ENCODE results near the gene ZNF267.

Gene ZNF267

DNA sequence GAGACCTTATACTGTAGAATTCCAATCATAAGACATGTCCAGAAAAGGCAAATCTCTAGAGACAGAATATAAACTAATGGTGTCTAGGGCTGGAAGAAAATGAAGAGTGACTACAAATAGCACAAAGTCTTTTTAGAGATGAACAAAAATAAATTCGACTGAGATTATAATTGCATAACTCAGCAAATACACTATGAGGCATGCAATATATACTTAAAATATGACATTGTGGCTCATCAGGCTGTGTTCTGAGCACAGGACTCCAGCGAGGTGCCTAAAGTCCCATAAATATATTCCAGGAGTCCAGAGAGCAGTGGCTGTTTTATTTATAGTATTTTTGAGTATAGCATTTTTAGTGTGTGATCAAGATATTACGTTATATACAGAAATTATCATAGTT, 13.1 kb upstream of the ZNF267 start:
- TF ChIP-seq CTCF (IDR thresholded peaks at IDR 0.05; ENCODE audit: insufficient read depth, low read length, poor library complexity, severe bottlenecking): no peak
- no peak for DNase-seq (ENCODE audit: extremely low read depth, insufficient read length)

GRCh38 chr16:31861455-31861854, 12.2 kb upstream of the ZNF267 start:
- no peaks in the 10 kb centered on the region for H3K27me3 ChIP-seq (replicated peaks; ENCODE audit: control insufficient read depth, insufficient read depth, low read length)
- H3K36me3 ChIP-seq (ENCODE audit: control insufficient read depth, insufficient read depth, low read length): no peaks in the 10 kb centered on the region
- no peak for TF ChIP-seq CTCF (IDR thresholded peaks at IDR 0.05; ENCODE audit: insufficient read depth, low read length, poor library complexity, severe bottlenecking)
- H3K4me3 ChIP-seq (replicated peaks; ENCODE audit: low read depth, low read length): no peak overlapping the region
- DNase-seq (ENCODE audit: extremely low read depth, insufficient read length): no peak

More for the DNA sequence above, 13.1 kb upstream of the ZNF267 start:
- no peaks in the 10 kb centered on the region for H3K36me3 ChIP-seq (ENCODE audit: control insufficient read depth, insufficient read depth, low read length)
- no peaks in the 10 kb centered on the region for H3K27me3 ChIP-seq (replicated peaks; ENCODE audit: control insufficient read depth, insufficient read depth, low read length)
- H3K4me3 ChIP-seq (replicated peaks; ENCODE audit: low read depth, low read length): no peak overlapping the region

DNA sequence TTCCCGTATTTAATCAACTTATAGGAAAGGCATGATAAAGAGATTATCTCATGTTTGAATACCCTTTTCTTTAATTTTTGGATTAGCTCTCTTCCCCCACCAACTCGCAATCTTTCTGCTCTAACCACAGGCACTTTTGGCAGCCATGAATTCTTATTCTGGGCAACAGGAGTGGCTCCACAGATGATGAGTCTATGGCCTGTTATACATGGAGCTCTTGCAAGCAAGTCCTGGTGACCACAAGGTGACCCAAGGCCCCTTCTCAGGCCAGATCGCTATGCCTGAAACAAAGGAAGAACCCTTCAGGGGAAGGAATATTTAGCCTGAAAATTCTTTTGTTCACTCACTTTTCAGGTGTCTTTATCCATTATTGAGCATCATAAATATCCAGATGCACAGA, 10.8 kb upstream of the ZNF267 start:
- Histone ChIP-seq H3K27me3 (replicated peaks; ENCODE audit: control insufficient read depth, insufficient read depth, low read length) (no peaks in the 10 kb centered on the region), H3K36me3 (ENCODE audit: control insufficient read depth, insufficient read depth, low read length) (no peaks in the 10 kb centered on the region), H3K4me3 (replicated peaks; ENCODE audit: low read depth, low read length) (no peak overlapping the region)
- no peak for TF ChIP-seq CTCF (IDR thresholded peaks at IDR 0.05; ENCODE audit: insufficient read depth, low read length, poor library complexity, severe bottlenecking)
- no peak for DNase-seq (ENCODE audit: extremely low read depth, insufficient read length)

- Histone ChIP-seq H3K4me3 (replicated peaks; ENCODE audit: low read depth, low read length) (no peak overlapping the region), H3K27me3 (replicated peaks; ENCODE audit: control insufficient read depth, insufficient read depth, low read length) (no peaks in the 10 kb centered on the region), H3K36me3 (ENCODE audit: control insufficient read depth, insufficient read depth, low read length) (no peaks in the 10 kb centered on the region)
- no peak for DNase-seq (ENCODE audit: extremely low read depth, insufficient read length)
- no peak for TF ChIP-seq CTCF (IDR thresholded peaks at IDR 0.05; ENCODE audit: insufficient read depth, low read length, poor library complexity, severe bottlenecking)
Measured at GRCh38 chr16:31868164-31868563, 5.4 kb upstream of the ZNF267 start.

DNA sequence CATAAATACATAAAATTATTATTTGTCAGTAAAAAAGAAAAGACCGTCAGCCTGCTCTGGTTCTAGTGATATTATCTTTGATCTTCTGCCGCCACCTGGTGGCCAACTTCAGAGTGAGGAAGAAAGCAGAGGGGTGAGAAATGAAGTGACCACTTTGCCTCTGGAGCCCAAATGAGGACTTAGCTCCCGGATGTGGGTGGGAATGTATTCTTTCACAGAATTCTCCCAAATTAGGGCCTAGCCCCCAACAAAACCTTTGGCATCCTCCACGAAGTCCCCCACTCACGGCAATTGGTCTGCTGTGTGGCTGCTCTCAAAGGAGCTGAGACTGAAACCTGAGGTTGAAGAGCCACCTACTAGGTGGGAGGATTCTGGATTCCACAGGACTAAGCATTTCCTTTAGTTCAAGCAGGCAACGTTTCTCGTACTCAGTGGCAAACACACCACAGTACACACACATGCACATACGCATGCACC, 4.9 kb upstream of the ZNF267 start:
- H3K4me3 ChIP-seq (replicated peaks; ENCODE audit: low read depth, low read length): peak overlapping the region; percentile 44
- TF ChIP-seq CTCF (IDR thresholded peaks at IDR 0.05; ENCODE audit: insufficient read depth, low read length, poor library complexity, severe bottlenecking): peak; percentile 66
- DNase-seq (ENCODE audit: extremely low read depth, insufficient read length): no peak
- H3K36me3 ChIP-seq (ENCODE audit: control insufficient read depth, insufficient read depth, low read length): no peaks in the 10 kb centered on the region
- H3K27me3 ChIP-seq (replicated peaks; ENCODE audit: control insufficient read depth, insufficient read depth, low read length): no peaks in the 10 kb centered on the region
